H9 (cell line): ENCODE data around the gene GRID1. TPM values are rescaled to one million over a fixed set of nuclear protein-coding genes. Genes with fewer than 3 reads are reported as not detected.

Source experiments
- DNase-seq: peaks from one replicate; pipeline ENCODE4 v3.0.0-alpha.2; 2017
- H2AFZ ChIP-seq: one replicate; pipeline ENCODE4 v1.6.1; 2013; ENCODE audit warnings: mild to moderate bottlenecking, low read length, control low read depth, moderate library complexity
- H2AK5ac ChIP-seq: 2 replicates; pipeline ENCODE4 v1.6.1; 2013; ENCODE audit warnings: low read length, control low read depth, mixed read lengths; ENCODE audit not compliant: insufficient read length
- H2BK120ac ChIP-seq: one replicate; pipeline ENCODE4 v1.6.1; 2013; ENCODE audit warnings: low read depth, mild to moderate bottlenecking, low read length, control low read depth, inconsistent platforms; ENCODE audit not compliant: poor library complexity, severe bottlenecking
- H2BK12ac ChIP-seq: 2 replicates; pipeline ENCODE4 v1.6.1; 2013; ENCODE audit warnings: low read length, control low read depth, mixed read lengths, low read depth; ENCODE audit not compliant: insufficient read length
- H2BK15ac ChIP-seq: 2 replicates; pipeline ENCODE4 v1.6.1; 2013; ENCODE audit warnings: low read depth, low read length, control low read depth
- H2BK20ac ChIP-seq: one replicate; pipeline ENCODE4 v1.6.1; 2013; ENCODE audit warnings: low read depth, mild to moderate bottlenecking, low read length, control low read depth, inconsistent platforms; ENCODE audit not compliant: poor library complexity, severe bottlenecking
- H2BK5ac ChIP-seq: 2 replicates; pipeline ENCODE4 v1.6.1; 2013; ENCODE audit warnings: low read length, control low read depth, mixed read lengths; ENCODE audit not compliant: insufficient read length
- H3K14ac ChIP-seq: 2 replicates; pipeline ENCODE4 v1.6.1; 2013; ENCODE audit warnings: low read length, control low read depth; ENCODE audit not compliant: insufficient read depth
- H3K18ac ChIP-seq: 2 replicates; pipeline ENCODE4 v1.6.1; 2013; ENCODE audit warnings: low read depth, mild to moderate bottlenecking, mixed read lengths, low read length, control low read depth; ENCODE audit not compliant: insufficient read length
- H3K23ac ChIP-seq: 2 replicates; pipeline ENCODE4 v1.6.1; 2013; ENCODE audit warnings: low read length, control low read depth, mixed read lengths, low read depth; ENCODE audit not compliant: insufficient read length
- H3K23me2 ChIP-seq: 2 replicates; pipeline ENCODE4 v1.6.1; 2013; ENCODE audit warnings: low read depth, mild to moderate bottlenecking, mixed read lengths, low read length, control low read depth; ENCODE audit not compliant: insufficient read length, poor library complexity, severe bottlenecking
- H3K27ac ChIP-seq: 2 replicates; pipeline ENCODE4 v1.5.1; 2013; ENCODE audit warnings: low read length, control low read depth, mixed read lengths, low read depth; ENCODE audit not compliant: insufficient read length
- H3K27me3 ChIP-seq: 2 replicates; pipeline ENCODE4 v1.6.1; 2013; ENCODE audit warnings: low read length, control low read depth, inconsistent platforms; ENCODE audit not compliant: insufficient read depth
- H3K4ac ChIP-seq: 2 replicates; pipeline ENCODE4 v1.6.1; 2013; ENCODE audit warnings: low read depth, mild to moderate bottlenecking, control low read depth, inconsistent platforms, low read length, moderate library complexity
- H3K4me1 ChIP-seq: 2 replicates; pipeline ENCODE4 v1.6.1; 2013; ENCODE audit warnings: low read length, control low read depth, inconsistent platforms; ENCODE audit not compliant: insufficient read depth
- H3K4me2 ChIP-seq: 2 replicates; pipeline ENCODE4 v1.6.1; 2013; ENCODE audit warnings: low read length, control low read depth, mixed read lengths; ENCODE audit not compliant: insufficient read length, insufficient read depth
- H3K56ac ChIP-seq: 2 replicates; pipeline ENCODE4 v1.6.1; 2013; ENCODE audit warnings: low read depth, mild to moderate bottlenecking, mixed read lengths, low read length, control low read depth; ENCODE audit not compliant: insufficient read length
- H3K79me1 ChIP-seq: 2 replicates; pipeline ENCODE4 v1.6.1; 2013; ENCODE audit warnings: low read depth, mild to moderate bottlenecking, moderate library complexity, low read length, control low read depth, inconsistent platforms; ENCODE audit not compliant: insufficient read depth, poor library complexity, severe bottlenecking
- H3K79me2 ChIP-seq: 2 replicates; pipeline ENCODE4 v1.6.1; 2013; ENCODE audit warnings: low read length, control low read depth, inconsistent platforms; ENCODE audit not compliant: insufficient read depth
- H3K9ac ChIP-seq: 2 replicates; pipeline ENCODE4 v1.6.1; 2013; ENCODE audit warnings: low read length, control low read depth, mixed read lengths; ENCODE audit not compliant: insufficient read length; ENCODE audit errors: extremely low read depth
- H3K9me3 ChIP-seq: one replicate; pipeline ENCODE4 v1.6.1; 2013; ENCODE audit warnings: low read depth, low read length, inconsistent platforms; ENCODE audit not compliant: control insufficient read depth
- H3T11ph ChIP-seq: one replicate; pipeline ENCODE4 v1.6.1; 2013; ENCODE audit warnings: mild to moderate bottlenecking, low read length, control low read depth, inconsistent platforms
- H4K20me1 ChIP-seq: one replicate; pipeline ENCODE4 v1.6.1; 2013; ENCODE audit not compliant: control insufficient read depth, insufficient read length, insufficient read depth
- H4K5ac ChIP-seq: 2 replicates; pipeline ENCODE4 v1.6.1; 2013; ENCODE audit warnings: low read depth, mild to moderate bottlenecking, mixed read lengths, low read length, control low read depth; ENCODE audit not compliant: insufficient read length
- H4K8ac ChIP-seq: replicated peaks from 2 replicates; pipeline ENCODE4 v1.6.1; 2013; ENCODE audit warnings: low read length, control low read depth, mixed read lengths, low read depth; ENCODE audit not compliant: insufficient read length
- H4K91ac ChIP-seq: 2 replicates; pipeline ENCODE4 v1.6.1; 2013; ENCODE audit warnings: low read depth, mild to moderate bottlenecking, moderate library complexity, mixed read lengths, low read length, control low read depth; ENCODE audit not compliant: insufficient read length
- H3K27ac Mint-ChIP-seq, 3 experiments: 2 replicates in 2 of 3; 3 replicates in 1 of 3; pipeline ENCODE4 v1.8.0; 2020 to 2021; ENCODE audit warnings: mixed read lengths in 3 of 3, mild to moderate bottlenecking in 1 of 3, moderate library complexity in 1 of 3
- H3K27me3 Mint-ChIP-seq: 2 replicates; pipeline ENCODE4 v1.8.0; 2021; ENCODE audit warnings: low read depth, mild to moderate bottlenecking, moderate library complexity, mixed read lengths
- H3K36me3 Mint-ChIP-seq, 3 experiments: 2 replicates in 2 of 3; 3 replicates in 1 of 3; pipeline ENCODE4 v1.8.0; 2020 to 2021; ENCODE audit warnings: low read depth in 3 of 3, mixed read lengths in 3 of 3; ENCODE audit not compliant: insufficient read depth in 1 of 3
- H3K4me1 Mint-ChIP-seq, 2 experiments: 2 replicates each; pipeline ENCODE4 v1.8.0; 2020; ENCODE audit warnings: mixed read lengths in 2 of 2
- H3K4me3 Mint-ChIP-seq, 2 experiments: 2 replicates in 1 of 2; 3 replicates in 1 of 2; pipeline ENCODE4 v1.8.0; 2020 to 2021; ENCODE audit warnings: mild to moderate bottlenecking in 2 of 2, mixed read lengths in 2 of 2, moderate library complexity in 1 of 2
- H3K9me3 Mint-ChIP-seq, 2 experiments: 2 replicates in 1 of 2; 3 replicates in 1 of 2; pipeline ENCODE4 v1.8.0; 2020; ENCODE audit warnings: mild to moderate bottlenecking in 2 of 2, mixed read lengths in 2 of 2, moderate library complexity in 1 of 2
- WGBS: extraction: QIAGEN DNeasy Blood & Tissue Kit; methylation state at CpG from one replicate; pipeline ENCODE4 v1.1.7; 2013; ENCODE audit warnings: missing lambda C conversion rate, low lambda C conversion rate, mixed read lengths; ENCODE audit not compliant: insufficient read length; ENCODE audit errors: extremely low coverage; 5-methylcytosine and 5-hydroxymethylcytosine counted together
- total RNA-seq: library from RNA; stranded (reverse); gene quantifications from 2 replicates; pipeline ENCODE4 v1.2.1, GENCODE V29; 2021
- TF ChIP-seq, protein P1 (sequence below): fragments of 200-600 bp; sonication (generic); conservative IDR thresholded peaks from 3 replicates; pipeline ENCODE4 v1.8.0; 2021; ENCODE audit warnings: antibody characterized with exemption, mild to moderate bottlenecking

Gene GRID1
- total RNA-seq, 1 experiment from 2014 or later: 0.35 TPM

- no peaks in the 10 kb centered on the region; the same call in 1 of the 2 replicates for H3K27me3 Mint-ChIP-seq
- peaks cover 4 to 8% of the 10 kb centered on the region in 2 experiments; a peak in 3 of 4 replicates for H3K4me1 Mint-ChIP-seq
- H3K18ac ChIP-seq: no peak overlapping the region
- no peak overlapping the region for H2BK15ac ChIP-seq
- no peak overlapping the region for H4K91ac ChIP-seq
- H3K9ac ChIP-seq: no peak overlapping the region
- TF ChIP-seq, protein P1, sequence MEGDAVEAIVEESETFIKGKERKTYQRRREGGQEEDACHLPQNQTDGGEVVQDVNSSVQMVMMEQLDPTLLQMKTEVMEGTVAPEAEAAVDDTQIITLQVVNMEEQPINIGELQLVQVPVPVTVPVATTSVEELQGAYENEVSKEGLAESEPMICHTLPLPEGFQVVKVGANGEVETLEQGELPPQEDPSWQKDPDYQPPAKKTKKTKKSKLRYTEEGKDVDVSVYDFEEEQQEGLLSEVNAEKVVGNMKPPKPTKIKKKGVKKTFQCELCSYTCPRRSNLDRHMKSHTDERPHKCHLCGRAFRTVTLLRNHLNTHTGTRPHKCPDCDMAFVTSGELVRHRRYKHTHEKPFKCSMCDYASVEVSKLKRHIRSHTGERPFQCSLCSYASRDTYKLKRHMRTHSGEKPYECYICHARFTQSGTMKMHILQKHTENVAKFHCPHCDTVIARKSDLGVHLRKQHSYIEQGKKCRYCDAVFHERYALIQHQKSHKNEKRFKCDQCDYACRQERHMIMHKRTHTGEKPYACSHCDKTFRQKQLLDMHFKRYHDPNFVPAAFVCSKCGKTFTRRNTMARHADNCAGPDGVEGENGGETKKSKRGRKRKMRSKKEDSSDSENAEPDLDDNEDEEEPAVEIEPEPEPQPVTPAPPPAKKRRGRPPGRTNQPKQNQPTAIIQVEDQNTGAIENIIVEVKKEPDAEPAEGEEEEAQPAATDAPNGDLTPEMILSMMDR: no peak
- no peaks in the 10 kb centered on the region for H3K36me3 Mint-ChIP-seq
- no peak overlapping the region for H3T11ph ChIP-seq
- no peaks in the 10 kb centered on the region for H3K4me1 ChIP-seq
- no peak overlapping the region for H3K4me2 ChIP-seq
- H3K27ac Mint-ChIP-seq: no peak overlapping the region
- no peak overlapping the region for H3K27ac ChIP-seq
- H3K23ac ChIP-seq: no peak overlapping the region
- no peaks in the 10 kb centered on the region for H4K20me1 ChIP-seq
- H3K14ac ChIP-seq: no peak overlapping the region
- no peak overlapping the region for H3K4ac ChIP-seq
- H2AFZ ChIP-seq: no peak overlapping the region
- H3K4me3 Mint-ChIP-seq: no peak overlapping the region
- no peak for DNase-seq
- H3K79me2 ChIP-seq: no peaks in the 10 kb centered on the region
- no peak overlapping the region for H2BK12ac ChIP-seq
- H3K79me1 ChIP-seq: no peaks in the 10 kb centered on the region
- H3K9me3 ChIP-seq: no peaks in the 10 kb centered on the region
- no peak overlapping the region for H3K56ac ChIP-seq
- H3K23me2 ChIP-seq: no peaks in the 10 kb centered on the region
- H2BK5ac ChIP-seq: no peak overlapping the region
- WGBS: no CpG with 5 or more reads among the region's 3 CpGs
- no peak overlapping the region for H2BK120ac ChIP-seq
- H3K9me3 Mint-ChIP-seq: peaks cover 0 to 4% of the 10 kb centered on the region in 2 experiments; a peak in 2 of 5 replicates
- no peak overlapping the region for H4K8ac ChIP-seq
- no peak overlapping the region for H2AK5ac ChIP-seq
- H3K27me3 ChIP-seq: no peaks in the 10 kb centered on the region
- H2BK20ac ChIP-seq: no peak overlapping the region
- H4K5ac ChIP-seq: no peak overlapping the region
Observed at GRCh38 chr10:86051586-86051985, 315.0 kb downstream of the GRID1 start.
